Neutrophil (primary cell): ENCODE data around the gene SUSD4.

Experiments
- H3K27ac ChIP-seq: fragments of 200-600 bp; sonication (generic); 2 replicates; pipeline ENCODE4 v1.5.1; 2016; ENCODE audit warnings: mild to moderate bottlenecking, moderate library complexity
- H3K27me3 ChIP-seq: fragments of 200-600 bp; sonication (generic); 2 replicates; pipeline ENCODE4 v1.6.0; 2016; ENCODE audit warnings: mild to moderate bottlenecking
- H3K36me3 ChIP-seq: fragments of 200-600 bp; sonication (generic); 2 replicates; pipeline ENCODE4 v1.5.1; 2017
- H3K4me1 ChIP-seq, 2 experiments: fragments of 200-600 bp in 1 of 2; sonication (generic) in 1 of 2; 1 replicate in 1 of 2; 2 replicates in 1 of 2; pipeline versions ENCODE4 v1.5.1 to v1.6.1; 2013 to 2016; ENCODE audit warnings: low read depth in 1 of 2, low read length in 1 of 2, mild to moderate bottlenecking in 1 of 2, moderate library complexity in 1 of 2; ENCODE audit not compliant: control insufficient read depth in 1 of 2, insufficient read depth in 1 of 2
- H3K4me3 ChIP-seq, 2 experiments: fragments of 200-600 bp in 1 of 2; sonication (generic) in 1 of 2; 1 replicate in 1 of 2; 2 replicates in 1 of 2; pipeline ENCODE4 v1.5.1; 2013 to 2016; ENCODE audit warnings: low read depth in 1 of 2, low read length in 1 of 2, mild to moderate bottlenecking in 1 of 2, moderate library complexity in 1 of 2
- H3K9me3 ChIP-seq: fragments of 200-600 bp; sonication (generic); 2 replicates; pipeline ENCODE4 v1.5.1; 2016
- TF ChIP-seq, protein P1 (sequence below): fragments of 200-600 bp; sonication (generic); IDR thresholded peaks from 2 replicates; pipeline ENCODE4 v1.5.1; 2016; ENCODE audit warnings: antibody characterized with exemption

Gene SUSD4

GRCh38 chr1:223312705-223313414 lies 51.1 kb downstream of the SUSD4 start:
- Histone ChIP-seq H3K27ac (no peak overlapping the region), H3K9me3 (no peaks in the 10 kb centered on the region), H3K27me3 (no peaks in the 10 kb centered on the region), H3K4me1 (no peaks in the 10 kb centered on the region), H3K4me3 (no peak overlapping the region), H3K36me3 (no peaks in the 10 kb centered on the region)
- TF ChIP-seq, protein P1, sequence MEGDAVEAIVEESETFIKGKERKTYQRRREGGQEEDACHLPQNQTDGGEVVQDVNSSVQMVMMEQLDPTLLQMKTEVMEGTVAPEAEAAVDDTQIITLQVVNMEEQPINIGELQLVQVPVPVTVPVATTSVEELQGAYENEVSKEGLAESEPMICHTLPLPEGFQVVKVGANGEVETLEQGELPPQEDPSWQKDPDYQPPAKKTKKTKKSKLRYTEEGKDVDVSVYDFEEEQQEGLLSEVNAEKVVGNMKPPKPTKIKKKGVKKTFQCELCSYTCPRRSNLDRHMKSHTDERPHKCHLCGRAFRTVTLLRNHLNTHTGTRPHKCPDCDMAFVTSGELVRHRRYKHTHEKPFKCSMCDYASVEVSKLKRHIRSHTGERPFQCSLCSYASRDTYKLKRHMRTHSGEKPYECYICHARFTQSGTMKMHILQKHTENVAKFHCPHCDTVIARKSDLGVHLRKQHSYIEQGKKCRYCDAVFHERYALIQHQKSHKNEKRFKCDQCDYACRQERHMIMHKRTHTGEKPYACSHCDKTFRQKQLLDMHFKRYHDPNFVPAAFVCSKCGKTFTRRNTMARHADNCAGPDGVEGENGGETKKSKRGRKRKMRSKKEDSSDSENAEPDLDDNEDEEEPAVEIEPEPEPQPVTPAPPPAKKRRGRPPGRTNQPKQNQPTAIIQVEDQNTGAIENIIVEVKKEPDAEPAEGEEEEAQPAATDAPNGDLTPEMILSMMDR = no peak

GRCh38 chr1:223312273-223312672 lies 51.7 kb downstream of the SUSD4 start:
- Histone ChIP-seq H3K36me3 (no peaks in the 10 kb centered on the region), H3K27ac (no peak overlapping the region), H3K4me1 (no peaks in the 10 kb centered on the region), H3K4me3 (no peak overlapping the region), H3K9me3 (no peaks in the 10 kb centered on the region), H3K27me3 (no peaks in the 10 kb centered on the region)
- TF ChIP-seq, protein P1 = no peak

DNA sequence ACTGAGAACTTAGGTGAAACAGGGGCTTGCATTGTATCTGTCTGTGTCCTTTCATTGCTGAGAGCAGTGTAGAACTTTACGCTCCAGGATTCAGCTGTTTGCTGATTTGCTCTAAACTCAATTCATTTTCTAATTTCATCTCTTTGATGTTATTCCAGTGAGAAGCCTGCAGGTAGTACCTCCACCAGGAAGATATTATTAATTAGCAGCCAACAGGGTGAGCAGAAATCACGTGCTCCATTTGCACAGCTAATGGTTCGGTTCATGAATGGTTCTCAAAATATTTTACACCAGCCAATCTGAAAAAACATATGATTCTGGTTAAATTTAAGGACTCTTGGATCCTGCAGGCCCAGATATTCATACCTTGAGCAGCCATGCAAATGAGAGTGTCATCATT lies 52.1 kb downstream of the SUSD4 start:
- Histone ChIP-seq H3K36me3 (no peaks in the 10 kb centered on the region), H3K4me1 (no peaks in the 10 kb centered on the region), H3K9me3 (no peaks in the 10 kb centered on the region), H3K27ac (no peak overlapping the region), H3K27me3 (no peaks in the 10 kb centered on the region), H3K4me3 (no peak overlapping the region)
- TF ChIP-seq, protein P1 = no peak

DNA sequence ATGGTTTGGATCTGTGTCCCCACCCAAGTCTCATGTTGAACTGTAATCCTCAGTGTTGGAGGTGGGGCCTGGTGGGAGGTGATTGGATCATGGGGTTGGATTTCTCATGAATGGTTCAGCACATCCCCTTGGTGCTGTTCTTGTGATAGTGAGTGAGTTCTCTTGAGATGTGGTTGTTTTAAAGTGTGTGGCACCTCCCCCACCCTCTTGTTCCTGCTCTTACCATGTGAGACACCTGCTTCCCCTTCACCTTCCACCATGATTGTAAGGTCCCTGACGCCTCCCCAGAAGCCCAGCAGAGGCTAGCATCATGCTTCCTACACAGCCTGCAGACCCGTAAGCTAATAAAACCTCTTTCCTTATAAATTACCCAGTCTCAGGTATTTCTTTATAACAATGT lies 55.8 kb downstream of the SUSD4 start:
- H3K36me3 ChIP-seq = no peaks in the 10 kb centered on the region
- no peak overlapping the region for H3K27ac ChIP-seq
- H3K9me3 ChIP-seq = peaks cover 6% of the 10 kb centered on the region
- H3K4me1 ChIP-seq = no peaks in the 10 kb centered on the region
- no peaks in the 10 kb centered on the region for H3K27me3 ChIP-seq
- TF ChIP-seq, protein P1 = no peak
- H3K4me3 ChIP-seq = no peak overlapping the region

DNA sequence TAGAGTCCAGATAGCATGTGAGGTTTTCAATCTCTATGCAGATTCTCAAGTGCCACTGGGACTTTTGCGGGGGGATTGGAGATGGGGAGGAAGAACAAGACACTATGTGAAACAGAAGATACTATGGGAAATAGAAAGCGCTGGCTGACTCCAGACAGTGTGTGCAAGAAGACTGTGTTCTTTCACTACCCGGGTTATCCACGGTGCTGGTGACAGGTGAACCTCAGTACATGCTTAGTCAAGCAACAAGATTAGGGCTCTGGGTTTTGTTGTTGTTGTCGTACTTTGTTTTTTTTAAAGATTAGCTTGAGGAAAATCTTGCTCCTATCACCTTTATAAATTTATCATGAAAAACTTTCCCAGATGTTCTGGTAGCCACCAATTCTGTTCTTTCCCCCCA lies 56.4 kb downstream of the SUSD4 start:
- TF ChIP-seq, protein P1 = no peak
- Histone ChIP-seq H3K27ac (no peak overlapping the region), H3K9me3 (peaks cover 6% of the 10 kb centered on the region), H3K4me1 (no peaks in the 10 kb centered on the region), H3K4me3 (no peak overlapping the region), H3K27me3 (no peaks in the 10 kb centered on the region), H3K36me3 (no peaks in the 10 kb centered on the region)
